ENCODE measurements around the gene FERMT3. TPM values are rescaled to one million over a fixed set of nuclear protein-coding genes. Genes with fewer than 3 reads are reported as not detected.

The FERMT3 gene
- polyA plus RNA-seq, 2 donors, result 4.4 to 5.8 TPM

DNA sequence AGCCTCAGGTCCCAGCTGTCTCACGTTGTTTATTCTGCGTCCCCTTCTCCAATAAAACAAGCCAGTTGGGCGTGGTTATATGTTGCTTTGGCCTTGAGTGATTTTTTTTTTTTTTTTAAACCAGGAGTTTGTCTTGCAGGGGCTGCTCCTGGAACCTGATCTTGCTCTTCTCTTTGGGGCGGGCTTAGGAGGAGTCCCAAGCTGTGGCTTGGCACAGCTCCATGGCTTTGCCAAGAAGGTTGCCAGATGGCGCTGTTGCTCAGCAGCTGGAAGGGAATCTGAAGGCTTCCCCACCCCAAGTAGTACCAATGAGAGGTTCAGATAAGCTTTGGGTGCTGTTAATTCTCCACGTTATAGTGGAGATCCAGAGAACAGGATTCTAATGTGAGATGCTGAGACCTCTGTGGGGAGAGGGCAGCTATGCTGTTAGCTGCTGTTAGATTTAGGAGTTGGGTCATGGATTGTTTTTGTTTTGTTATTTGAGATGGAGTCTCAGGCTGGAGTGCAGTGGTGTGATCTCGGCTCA, 2.0 kb upstream of the FERMT3 start:
- Histone ChIP-seq H3K4me3 (ENCODE audit: low read depth in 1 of 2, low read length in 2 of 2) (no peak overlapping the region), H3K27me3 (ENCODE audit: control insufficient read depth in 1 of 2, insufficient read depth in 2 of 2, low read length in 2 of 2) (no peaks in the 10 kb centered on the region), H3K27ac (ENCODE audit: low read depth in 2 of 2, low read length in 1 of 2) (no peak overlapping the region), H3K36me3 (ENCODE audit: control insufficient read depth in 2 of 2, insufficient read depth in 2 of 2, low read length in 1 of 2) (peaks cover 17 to 33% of the 10 kb centered on the region in 2 donors), H3K4me1 (ENCODE audit: control insufficient read depth in 2 of 2, insufficient read depth in 2 of 2, low read length in 1 of 2) (peaks cover 0 to 6% of the 10 kb centered on the region in 2 donors), H3K9me3 (ENCODE audit: control insufficient read depth in 2 of 2, insufficient read depth in 1 of 2, low read depth in 1 of 2, low read length in 1 of 2) (no peaks in the 10 kb centered on the region)
- WGBS, 2 donors, result 25 to 29% methylated on average over 7 of the region's 7 CpGs

DNA sequence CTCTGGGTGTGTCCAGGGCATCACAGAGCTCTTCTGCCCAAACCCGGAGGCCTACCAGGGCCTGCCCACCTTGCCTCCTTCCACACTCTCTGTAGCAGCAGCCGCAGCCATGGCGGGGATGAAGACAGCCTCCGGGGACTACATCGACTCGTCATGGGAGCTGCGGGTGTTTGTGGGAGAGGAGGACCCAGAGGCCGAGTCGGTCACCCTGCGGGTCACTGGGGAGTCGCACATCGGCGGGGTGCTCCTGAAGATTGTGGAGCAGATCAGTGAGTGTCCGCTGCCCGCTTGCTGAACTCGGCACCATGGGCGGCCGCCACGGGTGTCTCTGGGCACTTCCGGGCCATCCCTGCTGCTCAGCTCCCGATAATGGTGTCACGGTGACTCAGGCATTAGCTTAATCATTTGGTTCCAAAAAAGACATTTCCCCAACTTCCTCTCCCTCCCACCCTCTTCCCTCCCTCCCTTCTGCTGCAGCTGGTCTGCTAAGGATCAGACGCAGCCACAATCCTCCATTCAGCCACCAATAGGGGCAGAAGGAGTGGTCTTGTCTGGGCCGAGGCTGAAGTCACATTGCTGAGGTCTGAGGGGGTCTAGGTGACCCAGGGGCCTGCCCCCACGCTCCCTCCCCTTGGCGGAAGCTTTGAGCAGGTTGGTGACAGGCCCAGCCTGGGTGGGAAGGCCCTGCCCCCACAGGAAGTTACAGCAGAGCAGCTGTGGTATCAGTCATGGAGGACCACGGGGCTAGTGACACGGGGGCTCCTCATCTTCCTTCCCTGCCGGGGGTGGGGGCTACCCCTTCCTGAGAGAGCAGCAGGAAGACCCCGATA, 950 bp downstream of the FERMT3 start:
- no peaks in the 10 kb centered on the region for H3K27me3 ChIP-seq (ENCODE audit: control insufficient read depth in 1 of 2, insufficient read depth in 2 of 2, low read length in 2 of 2)
- WGBS, 2 donors, result 53 to 60% methylated on average over 30 of the region's 30 CpGs
- peak overlapping the region; percentile 73 to 76 for H3K27ac ChIP-seq (ENCODE audit: low read depth in 2 of 2, low read length in 1 of 2)
- H3K36me3 ChIP-seq (ENCODE audit: control insufficient read depth in 2 of 2, insufficient read depth in 2 of 2, low read length in 1 of 2), result peaks cover 13 to 21% of the 10 kb centered on the region in 2 donors
- peaks cover 0 to 6% of the 10 kb centered on the region in 2 donors for H3K4me1 ChIP-seq (ENCODE audit: control insufficient read depth in 2 of 2, insufficient read depth in 2 of 2, low read length in 1 of 2)
- peak overlapping the region; percentile 26 to 47 for H3K4me3 ChIP-seq (ENCODE audit: low read depth in 1 of 2, low read length in 2 of 2)
- no peaks in the 10 kb centered on the region for H3K9me3 ChIP-seq (ENCODE audit: control insufficient read depth in 2 of 2, insufficient read depth in 1 of 2, low read depth in 1 of 2, low read length in 1 of 2)

DNA sequence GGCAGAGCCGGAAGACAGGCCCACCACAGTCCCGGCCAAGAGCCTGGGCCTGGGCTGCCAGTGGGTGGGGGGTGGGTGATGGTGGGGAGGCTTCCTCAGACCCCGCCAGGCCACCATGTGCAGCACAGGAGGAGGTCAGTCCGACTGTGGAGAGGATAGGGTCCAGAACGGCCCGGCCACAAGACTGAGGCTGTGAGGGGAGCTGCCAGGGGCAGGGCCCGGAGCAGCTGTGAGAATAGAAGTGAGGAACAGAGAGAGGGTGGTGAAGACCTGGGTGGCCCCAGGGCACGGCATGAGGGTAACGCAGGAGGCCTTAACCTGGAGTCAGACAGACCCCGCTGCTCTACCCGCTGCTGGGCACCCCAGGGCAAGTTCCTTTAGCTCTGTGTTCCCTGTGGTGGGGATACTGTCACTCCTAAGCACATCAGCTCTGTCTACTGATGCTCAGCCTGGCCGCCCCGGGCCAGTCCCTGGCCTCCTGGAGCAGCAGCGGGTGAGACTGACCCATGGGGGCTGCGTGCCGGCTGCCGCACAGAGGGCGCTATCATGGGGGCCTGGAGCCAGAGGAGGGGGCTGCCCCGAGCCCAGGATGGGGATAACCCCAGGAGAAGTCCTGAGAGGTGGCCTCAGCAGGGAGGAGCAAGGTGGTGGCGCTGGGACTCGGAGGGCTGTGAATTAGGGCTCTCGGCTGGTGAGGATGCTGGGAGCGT, 1.7 kb downstream of the FERMT3 start:
- Histone ChIP-seq H3K27me3 (ENCODE audit: control insufficient read depth in 1 of 2, insufficient read depth in 2 of 2, low read length in 2 of 2) (no peaks in the 10 kb centered on the region), H3K9me3 (ENCODE audit: control insufficient read depth in 2 of 2, insufficient read depth in 1 of 2, low read depth in 1 of 2, low read length in 1 of 2) (no peaks in the 10 kb centered on the region), H3K4me1 (ENCODE audit: control insufficient read depth in 2 of 2, insufficient read depth in 2 of 2, low read length in 1 of 2) (peaks cover 0 to 6% of the 10 kb centered on the region in 2 donors), H3K4me3 (ENCODE audit: low read depth in 1 of 2, low read length in 2 of 2) (peak overlapping the region; percentile 0 to 26), H3K36me3 (ENCODE audit: control insufficient read depth in 2 of 2, insufficient read depth in 2 of 2, low read length in 1 of 2) (peaks cover 5 to 13% of the 10 kb centered on the region in 2 donors), H3K27ac (ENCODE audit: low read depth in 2 of 2, low read length in 1 of 2) (peak overlapping the region; percentile 73 to 76)
- 79 to 81% methylated on average over 23 of the region's 23 CpGs for WGBS, 2 donors

DNA sequence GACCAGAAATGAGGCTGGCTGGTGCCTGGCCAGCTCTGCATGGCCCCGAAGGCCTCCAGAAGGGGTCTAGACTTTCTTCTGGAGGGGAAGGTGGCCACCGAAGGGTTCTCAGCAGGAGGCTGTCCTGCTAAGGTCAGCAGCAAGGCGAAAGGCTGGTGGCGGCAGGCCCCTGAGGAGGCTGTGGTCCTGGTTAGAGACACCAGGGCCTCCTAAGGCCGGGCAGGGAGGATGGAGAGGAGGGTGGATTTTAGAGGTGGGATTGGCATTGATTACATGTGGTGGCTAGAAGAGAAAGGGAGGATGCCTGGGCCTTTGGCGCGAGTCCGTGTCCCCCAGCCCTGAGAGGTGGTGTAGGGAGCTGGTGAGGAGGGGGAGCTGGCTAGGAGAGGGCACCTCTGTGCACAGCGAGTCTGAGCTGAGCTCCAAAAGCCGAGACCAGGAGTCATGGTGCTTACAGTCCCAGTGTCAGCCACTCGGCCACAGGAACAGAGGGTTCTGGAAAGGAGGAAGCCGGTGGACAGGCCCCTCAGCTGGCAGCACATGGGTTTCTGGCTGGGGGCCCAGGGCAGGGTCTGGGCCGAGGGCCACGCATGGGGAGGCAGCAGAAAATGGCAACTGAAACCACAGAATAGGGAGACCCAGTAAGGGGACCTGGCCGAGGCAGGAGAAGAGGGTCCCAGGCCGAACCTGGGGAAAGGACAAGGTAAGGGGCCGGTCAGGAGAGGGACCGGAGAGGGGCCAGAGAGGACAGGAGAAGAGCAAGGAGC, 2.5 kb downstream of the FERMT3 start:
- H3K9me3 ChIP-seq (ENCODE audit: control insufficient read depth in 2 of 2, insufficient read depth in 1 of 2, low read depth in 1 of 2, low read length in 1 of 2), result no peaks in the 10 kb centered on the region
- peaks cover 3 to 6% of the 10 kb centered on the region in 2 donors for H3K36me3 ChIP-seq (ENCODE audit: control insufficient read depth in 2 of 2, insufficient read depth in 2 of 2, low read length in 1 of 2)
- H3K27ac ChIP-seq (ENCODE audit: low read depth in 2 of 2, low read length in 1 of 2), result no peak overlapping the region
- no peaks in the 10 kb centered on the region for H3K27me3 ChIP-seq (ENCODE audit: control insufficient read depth in 1 of 2, insufficient read depth in 2 of 2, low read length in 2 of 2)
- 85 to 91% methylated on average over 18 of the region's 18 CpGs for WGBS, 2 donors
- H3K4me1 ChIP-seq (ENCODE audit: control insufficient read depth in 2 of 2, insufficient read depth in 2 of 2, low read length in 1 of 2), result peaks cover 0 to 6% of the 10 kb centered on the region in 2 donors
- no peak overlapping the region for H3K4me3 ChIP-seq (ENCODE audit: low read depth in 1 of 2, low read length in 2 of 2)

DNA sequence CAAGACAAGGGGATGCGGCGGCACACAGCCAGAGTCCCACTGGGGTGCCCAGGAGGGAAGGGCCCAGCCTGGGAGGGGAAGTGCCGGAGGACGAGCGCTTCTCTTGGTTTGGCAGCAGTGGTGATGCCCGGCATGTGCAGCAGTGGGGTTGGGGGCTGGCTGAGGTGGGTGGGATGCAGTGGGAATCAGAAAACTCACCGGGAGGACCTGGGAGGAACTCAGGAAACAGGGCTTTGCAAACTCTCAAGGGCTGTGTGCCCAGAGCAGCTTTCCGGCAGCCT, 3.0 kb downstream of the FERMT3 start:
- 82 to 86% methylated on average over 8 of the region's 8 CpGs for WGBS, 2 donors
- H3K4me3 ChIP-seq (ENCODE audit: low read depth in 1 of 2, low read length in 2 of 2), result no peak overlapping the region
- H3K27ac ChIP-seq (ENCODE audit: low read depth in 2 of 2, low read length in 1 of 2), result no peak overlapping the region
- H3K36me3 ChIP-seq (ENCODE audit: control insufficient read depth in 2 of 2, insufficient read depth in 2 of 2, low read length in 1 of 2), result peaks cover 3% of the 10 kb centered on the region in 2 donors
- H3K27me3 ChIP-seq (ENCODE audit: control insufficient read depth in 1 of 2, insufficient read depth in 2 of 2, low read length in 2 of 2), result no peaks in the 10 kb centered on the region
- peaks cover 0 to 6% of the 10 kb centered on the region in 2 donors for H3K4me1 ChIP-seq (ENCODE audit: control insufficient read depth in 2 of 2, insufficient read depth in 2 of 2, low read length in 1 of 2)
- no peaks in the 10 kb centered on the region for H3K9me3 ChIP-seq (ENCODE audit: control insufficient read depth in 2 of 2, insufficient read depth in 1 of 2, low read depth in 1 of 2, low read length in 1 of 2)

DNA sequence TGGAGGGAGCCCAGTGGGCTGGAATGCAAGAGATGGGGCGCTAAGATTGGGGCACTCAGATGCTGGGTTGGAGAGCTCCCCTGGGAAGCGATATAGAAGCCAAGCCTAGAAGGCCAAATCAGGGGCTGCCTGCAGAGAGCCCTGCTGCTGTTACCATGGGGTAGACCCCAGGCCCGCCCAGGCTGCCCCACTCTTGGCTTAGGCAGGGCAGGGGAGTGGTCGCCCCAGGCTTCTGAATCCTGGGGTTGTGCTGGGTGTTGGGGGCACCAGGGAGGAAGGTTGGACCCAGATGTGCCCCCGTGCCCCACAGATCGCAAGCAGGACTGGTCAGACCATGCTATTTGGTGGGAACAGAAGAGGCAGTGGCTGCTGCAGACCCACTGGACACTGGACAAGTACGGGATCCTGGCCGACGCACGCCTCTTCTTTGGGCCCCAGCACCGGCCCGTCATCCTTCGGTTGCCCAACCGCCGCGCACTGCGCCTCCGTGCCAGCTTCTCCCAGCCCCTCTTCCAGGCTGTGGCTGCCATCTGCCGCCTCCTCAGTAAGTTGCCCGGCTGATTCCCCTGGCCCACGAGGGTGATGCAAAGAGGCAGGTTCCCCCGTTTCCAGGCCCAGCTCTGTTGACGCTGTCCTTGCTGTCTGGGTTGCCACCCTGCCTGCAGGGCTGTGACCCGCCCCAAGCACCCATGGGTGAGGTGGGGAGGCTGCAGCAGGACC, 3.9 kb downstream of the FERMT3 start:
- Histone ChIP-seq H3K27ac (ENCODE audit: low read depth in 2 of 2, low read length in 1 of 2) (no peak overlapping the region), H3K36me3 (ENCODE audit: control insufficient read depth in 2 of 2, insufficient read depth in 2 of 2, low read length in 1 of 2) (peaks cover 3% of the 10 kb centered on the region in 2 donors), H3K4me3 (ENCODE audit: low read depth in 1 of 2, low read length in 2 of 2) (no peak overlapping the region), H3K4me1 (ENCODE audit: control insufficient read depth in 2 of 2, insufficient read depth in 2 of 2, low read length in 1 of 2) (peaks cover 0 to 6% of the 10 kb centered on the region in 2 donors), H3K9me3 (ENCODE audit: control insufficient read depth in 2 of 2, insufficient read depth in 1 of 2, low read depth in 1 of 2, low read length in 1 of 2) (no peaks in the 10 kb centered on the region), H3K27me3 (ENCODE audit: control insufficient read depth in 1 of 2, insufficient read depth in 2 of 2, low read length in 2 of 2) (no peaks in the 10 kb centered on the region)
- 89 to 93% methylated on average over 24 of the region's 24 CpGs for WGBS, 2 donors

DNA sequence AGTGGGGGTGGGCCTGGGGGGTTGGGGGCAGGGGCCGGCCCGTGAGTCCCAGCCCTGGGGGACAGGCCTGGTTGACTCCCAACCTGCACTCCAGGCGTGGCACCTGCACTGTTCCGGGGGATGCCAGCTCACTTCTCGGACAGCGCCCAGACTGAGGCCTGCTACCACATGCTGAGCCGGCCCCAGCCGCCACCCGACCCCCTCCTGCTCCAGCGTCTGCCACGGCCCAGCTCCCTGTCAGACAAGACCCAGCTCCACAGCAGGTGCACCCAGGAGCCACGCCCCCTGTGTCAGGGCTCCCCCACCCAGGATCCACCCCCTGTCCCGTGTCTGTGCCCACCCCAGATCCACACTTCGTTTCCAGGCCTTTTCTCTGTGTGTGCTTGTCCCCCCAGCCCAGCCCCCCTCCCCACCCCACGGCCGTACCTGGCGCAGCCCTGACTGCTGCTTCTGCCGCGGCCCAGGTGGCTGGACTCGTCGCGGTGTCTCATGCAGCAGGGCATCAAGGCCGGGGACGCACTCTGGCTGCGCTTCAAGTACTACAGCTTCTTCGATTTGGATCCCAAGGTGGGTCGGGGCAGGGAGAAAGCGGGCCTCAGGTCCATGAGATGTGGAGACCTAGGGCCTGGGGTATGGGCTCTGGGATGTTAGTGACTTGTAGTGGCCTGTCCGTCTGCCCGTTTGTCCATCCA, 4.8 kb downstream of the FERMT3 start:
- 78 to 88% methylated on average over 27 to 30 of the region's 30 CpGs for WGBS, 2 donors

DNA sequence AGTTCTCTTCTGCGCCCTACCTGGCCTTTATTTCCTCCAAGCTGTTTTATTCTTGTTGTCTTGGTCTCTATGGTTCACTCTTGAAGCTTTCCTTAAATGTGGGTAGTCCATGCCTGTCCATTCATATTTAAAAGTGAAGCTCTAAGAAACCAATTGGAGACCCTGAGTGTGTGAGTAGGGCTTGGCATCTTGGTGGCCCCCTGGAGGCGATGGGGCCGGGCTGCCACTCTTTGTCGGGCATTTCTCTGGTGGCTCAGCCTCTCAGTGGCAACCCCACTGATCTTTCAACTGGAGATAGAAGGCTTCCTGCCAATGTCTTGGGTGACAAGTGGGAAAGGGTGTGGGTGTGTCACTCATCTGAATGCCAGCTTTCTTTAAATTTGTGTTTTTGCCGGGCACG, 10.4 kb downstream of the FERMT3 start:
- no peak overlapping the region for H3K4me3 ChIP-seq (ENCODE audit: low read depth in 1 of 2, low read length in 2 of 2)
- no peaks in the 10 kb centered on the region for H3K27me3 ChIP-seq (ENCODE audit: control insufficient read depth in 1 of 2, insufficient read depth in 2 of 2, low read length in 2 of 2)
- no peaks in the 10 kb centered on the region for H3K4me1 ChIP-seq (ENCODE audit: control insufficient read depth in 2 of 2, insufficient read depth in 2 of 2, low read length in 1 of 2)
- H3K27ac ChIP-seq (ENCODE audit: low read depth in 2 of 2, low read length in 1 of 2), result no peak overlapping the region
- no peaks in the 10 kb centered on the region for H3K9me3 ChIP-seq (ENCODE audit: control insufficient read depth in 2 of 2, insufficient read depth in 1 of 2, low read depth in 1 of 2, low read length in 1 of 2)
- 81 to 83% methylated on average over 6 of the region's 6 CpGs for WGBS, 2 donors
- peaks cover 0 to 5% of the 10 kb centered on the region in 2 donors for H3K36me3 ChIP-seq (ENCODE audit: control insufficient read depth in 2 of 2, insufficient read depth in 2 of 2, low read length in 1 of 2)

More for the DNA sequence above, 4.8 kb downstream of the FERMT3 start:
- H3K36me3 ChIP-seq (ENCODE audit: control insufficient read depth in 2 of 2, insufficient read depth in 2 of 2, low read length in 1 of 2), result no peaks in the 10 kb centered on the region
- peaks cover 0 to 6% of the 10 kb centered on the region in 2 donors for H3K4me1 ChIP-seq (ENCODE audit: control insufficient read depth in 2 of 2, insufficient read depth in 2 of 2, low read length in 1 of 2)
- no peak overlapping the region for H3K27ac ChIP-seq (ENCODE audit: low read depth in 2 of 2, low read length in 1 of 2)
- H3K9me3 ChIP-seq (ENCODE audit: control insufficient read depth in 2 of 2, insufficient read depth in 1 of 2, low read depth in 1 of 2, low read length in 1 of 2), result no peaks in the 10 kb centered on the region
- H3K4me3 ChIP-seq (ENCODE audit: low read depth in 1 of 2, low read length in 2 of 2), result no peak overlapping the region
- no peaks in the 10 kb centered on the region for H3K27me3 ChIP-seq (ENCODE audit: control insufficient read depth in 1 of 2, insufficient read depth in 2 of 2, low read length in 2 of 2)
